Activated CD4-positive, alpha-beta T cell treated with anti-CD3 and anti-CD28 coated beads for 48 hours (primary cell): ENCODE results near the gene TMEM225B.
A peak's percentile ranks its signal among the peaks of the same experiment; 100 is the strongest.
"Not testable (repeated sequence)": the region's sequence is repeated elsewhere in the genome, so short reads cannot be mapped to it uniquely, and the experiment has no call there.

Experiments
- DNase-seq: peaks from one replicate; pipeline ENCODE4 v3.0.0-alpha.2; 2020

Gene TMEM225B

GRCh38 chr7:99624484-99624883 is 26.4 kb downstream of the TMEM225B start:
- DNase-seq, result peak; percentile 78

- no peak for DNase-seq
Observed at GRCh38 chr7:99625321-99625720, 27.3 kb downstream of the TMEM225B start.

DNA sequence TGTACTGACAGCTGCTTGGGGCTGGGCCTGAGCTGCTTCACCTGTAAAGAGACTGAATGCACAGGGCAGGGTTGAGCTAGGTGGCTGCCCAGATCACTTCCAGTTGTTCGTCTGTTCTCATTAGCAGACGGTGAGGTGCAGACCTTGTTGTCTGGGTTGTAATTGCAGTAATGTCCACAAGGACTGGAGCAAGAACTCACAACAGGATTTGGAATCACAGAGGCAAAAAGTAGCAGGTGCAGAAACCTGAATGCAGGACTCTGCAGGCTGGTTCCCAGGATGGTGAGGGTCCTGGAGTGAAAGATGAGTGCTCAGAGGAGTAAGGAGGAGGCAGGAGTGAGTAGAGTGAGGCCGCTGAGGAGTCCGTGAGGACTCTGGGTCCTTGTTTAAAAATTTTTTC is 27.9 kb downstream of the TMEM225B start:
- no peak for DNase-seq

DNA sequence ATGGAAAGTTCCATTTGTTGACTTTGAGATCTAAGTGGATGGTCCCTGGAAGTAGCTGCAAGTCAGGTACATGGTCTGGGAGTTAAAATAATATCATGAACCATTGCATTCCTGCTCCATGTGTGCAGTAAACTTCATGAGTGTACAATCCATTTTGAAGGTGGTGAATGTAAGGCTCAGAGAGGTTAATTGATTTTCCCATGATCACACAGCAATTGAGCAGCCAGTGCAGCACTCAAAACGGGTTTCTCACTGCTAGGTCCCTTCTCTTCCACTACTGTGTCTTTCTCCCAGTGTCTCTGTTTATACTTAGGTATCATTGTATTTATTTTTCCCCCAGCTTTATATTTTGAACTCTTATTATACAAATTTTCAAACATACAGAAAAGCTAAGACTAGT is 28.6 kb downstream of the TMEM225B start:
- no peak for DNase-seq

GRCh38 chr7:99627513-99627912 is 29.4 kb downstream of the TMEM225B start:
- DNase-seq, result no peak

GRCh38 chr7:99628471-99629465 is 30.7 kb downstream of the TMEM225B start:
- DNase-seq, result no peak

DNA sequence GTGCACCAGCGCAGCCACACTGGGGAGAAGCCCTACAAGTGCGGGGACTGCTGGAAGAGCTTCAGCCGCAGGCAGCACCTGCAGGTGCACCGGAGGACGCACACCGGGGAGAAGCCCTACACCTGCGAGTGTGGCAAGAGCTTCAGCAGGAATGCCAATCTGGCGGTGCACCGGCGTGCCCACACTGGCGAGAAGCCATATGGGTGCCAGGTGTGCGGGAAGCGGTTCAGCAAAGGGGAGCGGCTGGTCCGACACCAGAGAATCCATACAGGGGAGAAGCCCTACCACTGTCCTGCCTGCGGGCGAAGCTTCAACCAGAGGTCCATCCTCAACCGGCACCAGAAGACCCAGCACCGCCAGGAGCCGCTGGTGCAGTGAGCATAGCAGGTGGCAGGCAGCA is 31.6 kb downstream of the TMEM225B start:
- DNase-seq, result no peak

GRCh38 chr7:99631295-99632109 is 33.4 kb downstream of the TMEM225B start:
- DNase-seq, result peak; percentile 70

GRCh38 chr7:99637414-99637813 is 39.3 kb downstream of the TMEM225B start:
- not testable (repeated sequence) for DNase-seq

GRCh38 chr7:99638731-99639130 is 40.7 kb downstream of the TMEM225B start:
- DNase-seq, result no peak

DNA sequence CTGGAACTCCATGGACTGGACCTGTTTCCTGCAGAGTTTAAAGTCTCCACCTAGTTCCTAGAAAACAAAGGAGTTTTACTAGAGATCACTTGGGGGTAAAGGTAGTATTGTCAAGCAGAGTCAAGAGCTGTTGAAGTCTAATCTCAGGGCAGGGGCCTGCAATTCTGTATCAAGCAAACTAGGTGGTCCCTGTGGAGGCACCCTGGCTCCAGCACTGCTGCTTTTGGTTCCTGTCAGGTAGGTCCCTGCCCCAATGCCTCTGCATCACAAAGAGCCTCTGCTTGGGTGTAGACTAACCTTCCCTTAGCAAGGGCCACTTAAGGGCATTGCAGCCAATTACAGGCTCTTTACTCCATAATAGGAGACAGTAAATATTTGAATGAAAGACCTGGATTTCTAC is 41.2 kb downstream of the TMEM225B start:
- no peak for DNase-seq

GRCh38 chr7:99642027-99642426 is 44.0 kb downstream of the TMEM225B start:
- DNase-seq, result no peak

DNA sequence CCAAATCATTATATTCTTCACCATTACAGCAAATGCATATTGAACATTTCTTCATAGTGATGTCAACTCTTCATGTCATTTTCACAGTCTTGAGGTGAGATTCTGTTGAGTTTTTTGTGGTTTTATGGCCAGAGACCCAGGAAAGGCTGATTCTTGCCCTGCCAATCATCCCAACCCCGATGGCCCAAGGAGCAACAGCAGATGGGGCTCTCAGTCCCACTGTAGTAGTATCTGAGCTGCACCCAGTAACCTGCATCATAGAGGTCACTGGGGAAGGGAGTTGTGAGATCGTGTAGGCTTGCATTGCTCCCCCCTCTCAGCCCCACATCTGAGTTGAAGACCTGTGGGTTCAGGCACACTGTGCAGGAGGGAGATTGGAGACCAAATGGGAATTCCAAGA is 45.4 kb downstream of the TMEM225B start:
- no peak for DNase-seq

GRCh38 chr7:99644431-99644830 is 46.4 kb downstream of the TMEM225B start:
- no peak for DNase-seq

- DNase-seq, result no peak
Observed at GRCh38 chr7:99645590-99645989, 47.5 kb downstream of the TMEM225B start.

GRCh38 chr7:99648843-99649242 is 50.8 kb downstream of the TMEM225B start:
- peak; percentile 37 for DNase-seq

- no peak for DNase-seq
Observed at GRCh38 chr7:99651290-99651689, 53.2 kb downstream of the TMEM225B start.

GRCh38 chr7:99652671-99653070 is 54.6 kb downstream of the TMEM225B start:
- DNase-seq, result no peak

- not testable (repeated sequence) for DNase-seq
Observed at GRCh38 chr7:99653269-99653668, 55.2 kb downstream of the TMEM225B start.

DNA sequence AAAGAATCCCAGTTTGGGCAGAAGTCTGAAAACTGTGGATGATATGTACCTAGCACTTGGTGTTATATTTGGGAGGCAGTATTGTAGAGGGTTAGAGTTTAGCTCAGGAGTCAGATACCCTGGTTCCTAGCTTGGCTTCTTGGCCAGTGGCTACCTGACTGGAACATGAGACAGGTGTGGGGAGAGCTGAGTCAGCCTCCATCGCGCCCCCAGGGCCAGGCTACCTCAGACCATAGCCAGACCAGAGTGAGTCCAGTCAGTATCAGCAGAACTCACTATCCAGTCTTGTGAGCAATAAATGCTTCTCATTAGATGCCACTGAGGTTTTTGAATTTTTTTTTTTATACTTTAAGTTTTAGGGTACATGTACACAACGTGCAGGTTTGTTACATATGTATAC is 55.7 kb downstream of the TMEM225B start:
- no peak for DNase-seq

DNA sequence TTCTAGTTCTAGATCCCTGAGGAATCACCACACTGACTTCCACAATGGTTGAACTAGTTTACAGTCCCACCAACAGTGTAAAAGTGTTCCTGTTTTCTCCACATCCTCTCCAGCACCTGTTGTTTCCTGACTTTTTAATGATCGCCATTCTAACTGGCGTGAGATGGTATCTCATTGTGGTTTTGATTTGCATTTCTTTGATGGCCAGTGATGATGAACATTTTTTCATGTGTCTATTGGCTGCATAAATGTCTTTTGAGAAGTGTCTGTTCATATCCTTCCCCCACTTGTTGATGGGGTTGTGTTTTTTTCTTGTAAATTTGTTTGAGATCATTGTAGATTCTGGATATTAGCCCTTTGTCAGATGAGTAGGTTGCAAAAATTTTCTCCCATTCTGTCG is 56.6 kb downstream of the TMEM225B start:
- not testable (repeated sequence) for DNase-seq

- not testable (repeated sequence) for DNase-seq
Observed at GRCh38 chr7:99657879-99658278, 59.8 kb downstream of the TMEM225B start.
